NOMO-1 treated with DMSO at 0.1 percent for 48 hours (cell line): ENCODE results near the gene PTPRA.
"Not testable (repeated sequence)": the region's sequence is repeated elsewhere in the genome, so short reads cannot be mapped to it uniquely, and the experiment has no call there.

ENCODE experiments used
- DNase-seq: peaks from one replicate; lab custom pipeline; 2025; ENCODE audit not compliant: unreplicated experiment; lab: John Stamatoyannopoulos, UW

The PTPRA gene

DNA sequence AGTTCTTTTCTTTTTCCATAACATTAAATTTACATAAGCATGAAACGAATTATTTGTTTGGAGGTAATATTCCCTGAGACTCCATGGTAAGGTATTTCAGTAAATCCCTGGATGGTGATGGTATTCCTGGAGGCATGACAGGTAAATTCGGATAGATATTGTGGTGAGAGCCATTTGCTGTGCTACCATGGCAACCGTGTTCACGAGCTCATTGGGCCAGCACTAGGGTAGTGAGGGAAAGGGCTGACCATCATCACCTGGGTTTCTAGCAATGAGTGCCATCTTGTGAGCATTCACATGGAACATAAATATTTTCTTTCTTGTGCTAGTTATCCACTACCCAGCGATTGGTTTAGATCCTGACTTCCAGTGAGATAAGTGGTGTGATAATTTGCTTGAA is 118.3 kb downstream of the PTPRA start:
- no peak for DNase-seq

DNA sequence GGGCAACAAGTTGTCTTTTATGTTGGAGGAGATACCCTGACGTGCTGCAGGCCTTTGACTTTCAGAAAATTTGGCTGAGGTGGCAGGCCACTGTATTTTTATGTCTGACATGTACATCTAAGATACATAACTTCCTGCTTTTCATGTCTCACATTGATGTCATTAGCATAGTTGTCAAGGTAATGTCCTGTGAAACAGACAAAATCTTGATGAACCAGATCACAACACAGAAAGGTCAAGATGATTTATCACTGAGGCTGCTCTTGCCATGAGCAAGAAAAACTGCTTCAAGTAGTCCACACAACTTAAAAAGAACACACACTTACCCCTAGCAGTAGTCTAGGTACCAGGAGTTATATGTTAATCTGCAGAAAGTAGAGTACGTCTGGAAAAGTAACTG is 120.0 kb downstream of the PTPRA start:
- no peak for DNase-seq

DNA sequence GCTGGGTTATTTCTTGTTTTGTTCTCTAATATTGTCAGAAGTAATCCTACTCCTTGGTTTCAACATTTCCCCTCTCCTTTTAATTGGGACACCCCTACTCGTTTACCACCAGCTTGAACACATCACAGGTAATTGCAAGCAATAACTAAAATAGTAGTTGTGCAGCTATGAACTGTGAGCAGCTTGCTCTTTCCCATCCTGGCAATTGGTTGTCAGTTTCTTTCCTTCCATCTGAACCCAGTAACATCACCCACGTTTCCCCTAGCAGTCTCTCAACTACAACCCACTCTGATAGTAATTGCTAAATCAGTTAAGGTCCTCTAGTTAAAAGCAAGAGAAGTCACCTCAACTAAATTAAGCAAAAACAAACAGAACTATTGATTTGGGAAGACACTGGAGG is 122.5 kb downstream of the PTPRA start:
- no peak for DNase-seq

DNA sequence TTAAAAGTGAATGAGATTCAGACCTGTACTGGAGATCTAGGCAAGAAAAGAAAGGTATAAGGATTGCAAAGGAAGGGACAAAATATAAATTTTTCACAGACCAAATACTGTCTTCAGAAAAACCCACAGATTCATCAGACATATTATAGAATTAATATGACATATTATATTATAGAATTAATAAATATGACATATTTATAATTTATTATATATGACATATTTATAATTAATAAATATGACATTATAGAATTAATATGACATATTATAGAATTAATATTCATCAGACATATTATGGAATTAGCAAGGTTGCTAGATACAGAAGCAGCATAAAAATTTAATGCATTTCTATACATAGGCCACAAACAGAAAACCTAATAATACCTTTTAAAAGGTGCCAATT is 125.4 kb downstream of the PTPRA start:
- no peak for DNase-seq

DNA sequence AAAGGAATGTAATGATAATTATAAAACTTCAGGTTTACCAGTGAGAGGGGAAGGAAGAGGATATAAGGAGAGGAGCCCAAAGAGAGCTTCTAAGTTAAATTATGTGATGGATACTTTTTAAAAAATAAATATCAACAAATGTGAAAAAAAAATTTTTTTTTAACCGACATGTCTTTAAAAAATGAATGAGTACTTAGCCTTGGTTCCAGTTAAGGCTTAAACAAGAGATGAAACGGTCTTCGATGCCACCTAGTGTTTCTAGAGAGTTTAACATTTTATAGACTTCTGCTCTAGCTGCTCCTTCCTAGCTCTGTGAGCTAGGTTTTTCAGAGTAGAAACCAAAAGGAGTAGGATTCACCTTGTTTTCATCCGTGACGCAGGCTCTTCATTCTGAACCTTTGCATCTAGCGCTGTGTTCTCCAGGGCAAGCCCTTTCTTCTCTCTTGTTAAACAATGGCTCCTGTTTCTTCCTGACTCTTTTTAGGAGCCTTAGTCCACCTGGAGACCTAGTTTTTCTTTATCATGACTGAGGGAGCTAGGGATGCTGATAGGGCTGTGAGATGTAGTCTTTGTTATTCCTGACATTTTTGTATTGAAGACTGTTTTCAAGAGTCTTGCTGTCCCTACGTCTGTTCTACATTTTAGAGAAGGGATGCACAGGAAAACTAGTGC is 127.7 kb downstream of the PTPRA start:
- no peak for DNase-seq

DNA sequence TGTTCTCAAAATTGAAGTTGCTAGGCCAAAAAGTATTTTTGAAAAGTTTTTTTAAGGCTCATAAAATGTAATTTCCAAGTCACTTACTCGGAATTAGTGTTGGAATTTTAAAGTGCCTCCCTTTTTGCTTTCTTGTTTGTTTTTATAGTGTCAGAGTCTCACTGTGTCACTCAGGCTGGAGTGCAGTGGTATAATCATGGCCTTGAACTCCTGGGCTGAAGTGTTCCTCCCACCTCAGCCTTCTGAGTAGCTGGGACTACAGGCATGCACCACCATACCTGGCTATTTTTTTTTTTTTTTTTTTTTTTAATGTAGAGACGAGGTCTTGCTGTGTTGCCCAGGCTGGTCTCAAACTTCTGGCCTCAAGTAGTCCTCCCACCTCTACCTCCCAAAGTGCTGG is 130.1 kb downstream of the PTPRA start:
- no peak for DNase-seq

DNA sequence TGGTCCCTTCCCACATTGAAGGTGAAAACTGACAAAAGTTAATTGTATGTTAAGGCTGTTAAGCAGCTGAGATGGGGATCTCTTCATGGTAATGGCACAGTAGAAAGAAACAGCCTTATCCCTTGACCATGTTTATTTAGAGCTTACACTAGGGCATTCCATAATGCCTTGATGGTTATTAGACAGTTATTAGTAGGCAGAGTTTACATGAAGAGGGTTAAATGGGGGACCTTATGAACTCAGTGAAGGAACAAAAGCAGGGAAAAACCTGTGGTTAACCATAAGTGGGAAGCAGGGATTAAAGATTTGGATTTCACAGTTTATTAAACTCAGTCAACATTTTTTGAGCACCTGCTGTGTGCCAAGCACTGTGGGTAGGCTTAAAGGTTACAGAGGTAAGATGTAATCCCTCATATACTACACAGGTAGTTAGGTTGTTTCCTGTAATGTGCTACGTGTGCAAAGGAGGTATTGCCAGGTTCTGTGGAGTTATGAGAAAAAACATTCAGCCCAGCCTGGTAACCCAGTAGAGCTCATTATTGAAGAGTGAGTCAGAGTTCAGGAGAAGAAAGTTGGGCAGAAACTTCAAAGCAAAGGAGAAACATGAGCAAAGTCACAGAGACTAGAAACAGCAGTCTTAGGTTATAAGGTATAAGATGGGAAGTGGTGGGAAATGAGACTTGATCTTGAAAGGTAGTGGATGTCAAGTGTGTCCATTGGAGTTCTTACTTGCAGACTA is 137.9 kb downstream of the PTPRA start:
- DNase-seq: no peak

DNA sequence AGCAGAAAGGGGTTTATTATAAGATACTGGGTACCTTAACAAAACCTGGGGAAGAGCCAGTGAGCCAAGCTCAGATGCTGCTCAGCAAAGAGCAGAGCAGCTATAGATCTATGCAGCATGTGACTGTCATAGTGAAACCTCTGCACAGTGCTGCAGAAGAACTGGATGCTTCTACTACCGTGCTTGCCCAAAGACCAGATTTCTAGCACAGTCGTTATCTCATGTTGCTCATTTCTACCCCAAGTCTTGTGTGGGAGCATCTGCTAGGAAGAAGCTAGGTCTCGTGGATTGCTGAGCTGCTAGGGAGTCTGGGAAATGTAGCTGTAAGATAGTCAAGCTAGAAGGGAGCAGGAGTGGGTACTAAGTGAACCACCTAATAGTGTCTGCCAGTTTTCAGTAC is 138.5 kb downstream of the PTPRA start:
- DNase-seq: no peak

DNA sequence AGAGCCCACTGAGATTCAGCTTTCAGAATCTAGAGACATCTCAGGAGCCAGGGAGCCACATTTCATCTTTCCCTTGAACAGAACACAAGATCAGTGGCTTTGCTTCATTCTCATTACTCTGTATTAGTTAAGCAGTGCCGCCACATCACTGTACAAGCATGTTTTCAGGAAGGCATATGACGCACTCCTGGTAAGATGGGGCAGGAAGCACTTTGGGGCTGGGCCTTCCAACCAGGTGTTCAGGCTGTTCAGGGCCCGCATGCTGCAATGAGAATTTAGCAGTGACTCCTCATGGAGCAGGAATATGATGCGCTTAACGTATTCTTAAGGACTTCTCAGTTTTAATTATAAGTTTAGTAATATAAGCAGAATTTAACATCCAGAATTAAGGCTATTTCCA is 140.5 kb downstream of the PTPRA start:
- no peak for DNase-seq

DNA sequence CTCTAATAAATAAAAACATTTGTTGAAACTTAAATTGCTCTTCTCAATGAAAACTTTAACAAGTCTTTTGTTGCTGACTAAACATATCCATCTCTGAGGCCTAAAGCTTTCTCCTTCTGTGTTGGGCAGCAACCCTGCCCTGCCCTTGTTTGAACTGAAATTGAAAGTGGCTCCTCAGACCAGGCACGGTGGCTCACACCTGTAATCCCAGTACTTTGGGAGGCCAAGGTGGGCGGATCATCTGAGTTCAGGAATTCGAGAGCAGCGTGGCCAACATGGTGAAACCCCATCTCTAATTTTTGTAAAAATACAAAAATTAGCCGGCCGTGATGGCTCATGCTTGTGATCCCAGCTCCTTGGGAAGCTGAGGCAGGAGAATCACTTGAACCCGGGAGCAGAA is 140.9 kb downstream of the PTPRA start:
- DNase-seq: no peak

DNA sequence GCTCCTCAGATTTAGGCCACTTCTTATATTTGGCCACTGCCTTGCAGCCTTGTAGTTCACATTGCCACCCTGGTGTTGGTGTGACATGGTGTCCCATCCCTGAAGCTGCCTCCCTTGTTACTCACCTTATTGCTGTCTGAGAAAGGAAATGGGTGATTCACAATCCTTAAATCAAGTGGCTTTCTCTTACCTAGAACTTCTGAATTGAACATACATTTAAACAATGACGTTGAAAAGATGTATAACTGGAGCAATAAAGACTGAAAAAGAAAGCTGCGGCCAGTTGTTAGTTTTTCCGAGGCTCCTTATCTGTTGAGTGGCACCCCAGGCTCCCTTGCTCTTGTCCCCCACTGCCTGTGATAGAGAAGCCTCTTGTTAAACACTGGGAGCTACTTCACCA is 141.4 kb downstream of the PTPRA start:
- DNase-seq: no peak

DNA sequence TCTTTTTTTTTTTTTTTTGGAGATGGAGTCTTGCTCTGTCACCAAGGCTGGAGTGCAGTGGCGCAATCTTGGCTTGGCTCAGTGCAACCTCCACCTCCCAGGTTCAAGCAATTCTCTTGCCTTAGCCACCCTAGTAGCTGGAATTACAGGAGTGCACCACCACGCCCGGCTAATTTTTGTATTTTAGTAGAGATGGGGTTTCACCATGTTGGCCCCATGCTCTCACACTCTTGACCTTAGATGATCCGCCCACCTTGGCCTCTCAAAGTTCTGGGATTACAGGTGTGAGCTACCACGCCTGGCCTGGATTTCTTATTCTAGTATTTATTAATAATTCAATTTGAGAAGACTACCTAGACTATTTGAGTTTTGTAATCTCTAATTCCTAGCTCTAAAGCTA is 142.0 kb downstream of the PTPRA start:
- not testable (repeated sequence) for DNase-seq

DNA sequence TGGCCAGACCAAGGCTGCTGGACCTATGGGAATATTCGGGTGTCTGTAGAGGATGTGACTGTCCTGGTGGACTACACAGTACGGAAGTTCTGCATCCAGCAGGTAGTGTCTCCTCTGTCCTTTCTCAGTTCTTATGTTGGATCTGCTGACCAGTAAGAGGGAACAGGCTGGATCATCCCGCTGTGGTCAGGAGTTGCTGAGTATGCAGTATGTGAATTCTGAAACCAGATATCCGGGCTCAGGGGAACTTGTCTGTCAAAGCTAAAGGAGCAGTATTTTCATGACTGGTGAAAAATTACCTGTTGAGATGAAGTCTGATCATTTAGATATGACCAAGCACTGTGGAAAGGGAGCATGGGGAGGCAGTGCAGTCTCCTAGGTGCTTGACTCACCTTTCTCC is 148.0 kb downstream of the PTPRA start:
- no peak for DNase-seq

DNA sequence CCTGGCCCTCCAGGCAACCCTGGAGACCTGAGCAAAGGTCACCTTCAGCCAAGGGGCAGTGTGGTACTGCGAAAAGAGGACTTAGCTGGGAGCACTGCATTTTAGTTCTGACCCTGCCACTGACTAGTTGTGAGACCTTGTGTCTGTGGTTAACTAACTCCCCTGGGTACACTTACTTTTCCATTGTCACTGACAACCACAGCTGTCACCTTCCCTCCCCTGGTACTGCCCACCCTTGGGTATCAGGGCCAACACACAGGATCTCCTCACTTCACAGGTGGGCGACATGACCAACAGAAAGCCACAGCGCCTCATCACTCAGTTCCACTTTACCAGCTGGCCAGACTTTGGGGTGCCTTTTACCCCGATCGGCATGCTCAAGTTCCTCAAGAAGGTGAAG is 148.5 kb downstream of the PTPRA start:
- no peak for DNase-seq

DNA sequence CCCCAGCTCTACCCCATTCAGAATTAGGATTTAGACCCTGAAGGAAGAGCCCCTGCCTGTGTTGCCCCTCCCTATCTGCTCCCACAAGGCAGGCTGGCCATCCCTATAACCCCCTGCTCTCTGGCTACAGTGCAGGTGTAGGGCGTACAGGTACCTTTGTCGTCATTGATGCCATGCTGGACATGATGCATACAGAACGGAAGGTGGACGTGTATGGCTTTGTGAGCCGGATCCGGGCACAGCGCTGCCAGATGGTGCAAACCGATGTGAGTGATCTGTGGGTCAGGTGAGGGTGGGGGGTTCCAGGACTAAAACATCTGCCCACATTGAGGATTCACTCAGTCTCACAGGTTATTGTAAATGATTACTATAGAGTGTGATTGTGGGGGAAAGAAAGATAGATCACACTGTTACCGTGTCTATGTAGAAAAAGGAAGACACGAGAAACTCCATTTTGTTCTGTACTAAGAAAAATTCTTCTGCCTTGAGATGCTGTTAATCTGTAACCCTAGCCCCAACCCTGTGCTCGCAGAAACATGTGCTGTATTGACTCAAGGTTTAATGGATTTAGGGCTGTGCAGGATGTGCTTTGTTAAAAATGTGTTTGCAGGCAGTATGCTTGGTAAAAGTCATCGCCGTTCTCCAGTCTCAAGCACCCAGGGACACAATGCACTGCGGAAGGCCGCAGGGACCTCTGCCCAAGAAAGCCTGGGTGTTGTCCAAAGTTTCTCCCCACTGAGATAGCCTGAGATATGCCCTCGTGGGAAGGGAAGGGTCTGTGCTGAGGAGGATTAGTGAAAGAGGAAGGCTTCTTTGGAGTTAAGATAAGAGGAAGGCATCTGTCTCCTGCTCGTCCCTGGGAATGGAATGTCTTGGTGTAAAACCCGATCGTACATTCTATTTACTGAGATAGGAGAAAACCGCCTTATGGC is 149.5 kb downstream of the PTPRA start:
- not testable (repeated sequence) for DNase-seq

DNA sequence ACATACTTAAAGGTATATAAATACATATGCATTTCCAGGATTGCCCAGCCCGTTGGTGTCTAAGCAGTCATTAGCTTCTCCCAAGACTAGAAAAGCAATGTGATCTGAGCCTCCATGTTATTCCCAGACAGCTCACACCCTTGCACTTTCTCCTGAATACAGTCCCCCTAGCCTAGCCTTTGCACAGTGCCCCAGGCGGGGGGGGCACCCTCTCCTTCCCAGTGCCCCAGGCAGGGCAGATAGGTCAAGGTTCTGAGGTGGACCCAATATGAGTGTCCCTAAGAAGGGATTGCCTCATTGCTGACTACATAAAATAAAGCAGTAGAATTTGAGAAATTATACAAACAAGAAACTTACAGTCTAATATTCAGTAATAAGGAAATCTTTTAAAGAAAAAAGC is 154.7 kb downstream of the PTPRA start:
- no peak for DNase-seq

DNA sequence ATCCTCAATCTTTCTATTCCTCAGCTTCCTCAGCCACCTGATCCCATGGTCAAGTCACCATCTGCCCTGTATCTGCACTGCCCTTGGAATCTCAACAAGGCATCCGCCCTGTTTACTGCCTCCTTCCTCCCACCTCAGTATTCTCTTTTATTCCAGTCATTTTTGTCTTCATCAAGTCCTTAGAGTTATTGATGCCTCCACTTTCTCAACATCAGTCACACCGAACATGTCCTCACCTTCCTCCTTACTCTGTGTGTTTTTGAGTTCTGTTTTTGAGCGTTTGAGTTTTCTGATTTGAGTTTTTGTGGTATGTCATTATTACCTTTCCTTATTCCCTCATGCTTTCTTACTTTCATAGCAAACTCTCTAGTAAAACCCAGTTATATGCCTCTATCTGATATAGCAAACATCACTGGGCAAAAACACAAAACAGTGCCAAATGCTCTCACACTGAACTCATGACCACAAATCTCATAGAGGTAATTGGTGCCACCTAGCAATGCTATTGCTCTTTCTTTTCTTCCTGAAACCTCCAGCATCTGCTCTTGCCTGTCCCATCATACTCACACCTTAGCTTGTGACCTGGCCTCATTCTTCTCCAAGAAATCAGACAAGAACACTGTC is 158.4 kb downstream of the PTPRA start:
- DNase-seq: no peak

DNA sequence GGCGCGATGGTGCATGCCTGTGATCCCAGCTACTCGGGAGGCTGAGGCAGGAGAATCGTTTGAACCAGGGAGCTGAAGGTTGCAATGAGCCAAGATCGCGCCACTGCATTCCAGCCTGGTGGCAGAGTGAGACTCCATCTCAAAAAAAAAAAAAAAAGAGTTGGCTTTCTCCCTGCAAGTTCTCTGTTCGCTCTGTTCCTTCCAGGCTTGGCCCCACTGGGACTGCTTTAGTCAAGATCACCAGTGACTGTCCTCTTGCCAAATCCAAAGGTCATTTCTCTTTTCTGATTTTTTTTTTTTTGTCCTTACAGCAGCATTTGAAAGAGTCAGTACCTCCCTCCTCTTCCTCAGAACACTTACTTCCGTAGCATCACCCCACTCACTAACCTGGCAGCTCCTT is 159.3 kb downstream of the PTPRA start:
- DNase-seq: no peak

DNA sequence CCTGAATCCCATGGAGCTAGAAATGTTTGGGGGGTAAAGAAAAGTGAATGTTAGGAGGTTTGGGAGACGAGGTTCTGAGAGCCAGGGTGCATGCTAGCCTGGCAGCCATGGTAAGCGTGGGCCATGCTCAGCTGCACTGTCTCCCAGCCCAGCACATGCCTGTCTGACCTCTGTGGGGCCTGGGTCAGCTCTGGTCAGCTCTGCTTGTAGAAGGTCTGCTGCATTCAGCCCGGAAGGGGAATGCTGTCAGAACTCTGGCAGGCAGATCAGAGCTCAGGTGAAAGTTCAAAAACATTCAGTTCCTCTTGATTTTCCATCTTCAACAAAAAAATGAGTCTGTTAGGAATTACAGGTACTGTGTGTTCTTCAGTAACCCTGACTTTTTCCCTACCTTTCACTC is 164.4 kb downstream of the PTPRA start:
- no peak for DNase-seq

DNA sequence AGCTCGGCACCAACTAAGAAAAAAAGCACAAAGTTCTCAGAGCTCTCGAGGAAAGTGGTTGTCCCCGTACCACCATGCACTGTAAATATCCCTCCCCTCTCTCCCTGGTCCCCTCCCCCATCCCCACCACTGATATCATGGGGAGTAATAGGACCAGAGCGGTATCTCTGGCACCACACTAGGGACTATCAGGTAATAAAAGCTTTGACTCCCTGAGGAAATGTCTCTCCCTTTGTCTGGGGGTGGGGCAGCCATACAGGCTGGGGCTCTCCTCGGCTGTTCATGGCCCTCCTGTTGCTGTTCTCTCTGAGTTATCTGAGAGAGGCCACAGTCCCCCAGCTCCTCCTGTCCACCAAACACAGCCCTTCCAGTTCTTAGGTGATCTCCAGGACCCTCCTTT is 165.2 kb downstream of the PTPRA start:
- no peak for DNase-seq

DNA sequence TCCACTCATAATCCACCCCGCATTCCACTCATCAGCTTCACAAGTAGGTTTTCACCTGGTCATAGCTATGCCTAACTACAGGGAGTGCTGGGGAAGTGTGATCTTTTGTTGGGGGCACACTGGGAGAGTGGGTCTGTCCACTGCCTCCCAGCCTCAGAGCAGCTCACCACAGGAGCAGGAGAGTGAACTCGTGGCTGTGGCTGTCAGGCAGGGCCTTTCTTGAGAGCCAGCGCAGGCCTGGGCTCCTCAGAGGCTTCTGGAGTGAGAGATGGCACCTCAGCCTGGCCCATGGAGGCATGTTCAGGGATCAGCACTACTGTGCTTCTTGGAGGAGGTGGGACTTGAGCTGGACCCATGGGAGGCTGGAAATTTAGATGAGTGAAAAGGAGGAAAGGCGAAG is 166.1 kb downstream of the PTPRA start:
- no peak for DNase-seq
